ENCODE data around the gene FAM83F.
"Not testable (repeated sequence)": the region's sequence is repeated elsewhere in the genome, so short reads cannot be mapped to it uniquely, and the experiment has no call there.

Gene FAM83F

DNA sequence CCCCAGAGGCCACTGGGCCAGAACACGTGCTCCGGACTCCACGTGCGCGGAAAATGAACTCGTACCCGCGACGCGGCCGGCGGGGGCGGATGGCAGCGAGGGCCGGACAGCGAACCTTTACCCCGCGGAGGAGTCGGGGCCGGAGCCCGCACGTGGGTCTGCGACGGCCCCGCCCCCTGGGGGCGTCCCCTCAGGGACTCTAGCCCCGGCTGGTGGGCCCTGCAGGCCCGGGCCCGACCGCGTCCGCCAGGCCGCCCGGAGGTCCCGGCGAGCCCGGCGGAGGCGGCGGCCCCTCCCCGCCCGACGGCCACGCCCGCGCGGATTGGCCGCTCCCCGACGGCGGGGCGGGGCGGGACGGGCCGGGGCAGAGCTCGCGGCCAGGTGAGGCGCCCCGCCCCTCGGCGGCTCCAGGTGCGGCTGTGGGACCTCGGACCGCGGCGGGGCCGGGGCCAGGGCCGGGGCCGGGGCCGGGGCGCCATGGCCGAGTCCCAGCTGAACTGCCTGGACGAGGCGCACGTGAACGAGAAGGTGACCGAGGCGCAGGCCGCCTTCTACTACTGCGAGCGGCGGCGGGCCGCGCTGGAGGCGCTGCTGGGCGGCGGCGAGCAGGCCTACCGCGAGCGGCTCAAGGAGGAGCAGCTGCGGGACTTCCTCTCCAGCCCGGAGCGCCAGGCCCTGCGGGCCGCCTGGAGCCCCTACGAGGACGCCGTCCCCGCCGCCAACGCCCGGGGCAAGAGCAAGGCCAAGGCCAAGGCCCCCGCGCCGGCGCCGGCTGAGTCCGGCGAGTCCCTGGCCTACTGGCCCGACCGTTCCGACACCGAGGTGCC is at the start of gene FAM83F:
Gene FAM83F (plus strand): TSS at position 389 of the 827 bp plus-strand sequence. CDS start 89 bp downstream, at position 478.
- DNase-seq (ENCODE audit: low read depth), result peak; percentile 27

DNA sequence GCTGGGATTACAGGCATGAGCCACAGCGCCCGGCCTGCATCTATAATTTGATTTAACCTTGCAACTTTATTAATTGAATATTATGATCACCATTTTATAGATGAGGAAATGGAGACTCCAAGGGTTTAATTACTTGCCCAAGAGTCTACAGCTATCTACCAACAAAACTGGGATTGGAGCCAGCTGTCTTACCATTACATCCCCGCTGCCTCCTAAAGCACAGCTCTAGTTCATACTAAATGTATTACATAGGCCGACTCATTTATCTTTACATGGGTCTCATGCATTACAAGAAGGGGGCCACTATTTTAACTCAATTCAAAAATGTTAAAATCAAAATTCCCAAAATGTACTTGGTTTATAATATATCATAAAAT is 48.6 kb upstream of the FAM83F start:
- DNase-seq (ENCODE audit: low read depth), result no peak

DNA sequence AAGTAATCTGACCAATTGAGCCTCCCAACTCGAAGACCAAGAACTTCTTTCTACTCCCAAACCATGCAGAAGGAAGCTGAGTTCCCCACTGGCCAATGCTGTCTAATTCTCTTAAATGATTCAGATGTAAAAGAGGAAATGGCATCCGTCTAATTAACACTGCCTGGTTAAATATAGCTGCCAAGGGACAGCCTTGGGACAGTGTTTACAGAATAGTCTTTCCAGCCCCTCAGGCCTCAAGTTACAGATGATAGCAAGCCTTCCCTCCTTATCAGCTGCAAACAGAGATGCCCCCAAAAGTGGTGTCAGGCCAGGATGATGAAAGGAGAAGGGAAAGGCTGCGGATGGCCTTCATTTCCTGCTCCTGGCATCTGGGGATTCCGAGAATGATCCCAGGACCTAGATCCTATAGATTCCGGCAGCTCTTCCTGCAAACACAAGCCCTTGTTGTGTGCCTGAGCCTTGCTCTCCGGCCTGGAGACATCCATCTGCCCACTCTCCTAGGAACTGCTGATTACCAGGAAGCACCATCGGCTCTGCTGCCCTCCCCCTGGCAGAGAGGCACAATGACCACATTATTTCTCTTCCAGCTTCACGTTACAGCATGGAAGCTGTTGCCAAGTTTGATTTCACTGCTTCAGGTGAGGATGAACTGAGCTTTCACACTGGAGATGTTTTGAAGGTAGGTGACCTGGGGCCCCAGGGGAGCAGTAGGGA is 48.1 kb upstream of the FAM83F start:
- DNase-seq (ENCODE audit: low read depth), result no peak

GRCh38 chr22:39947220-39948216 is 47.2 kb upstream of the FAM83F start:
- no peak for DNase-seq (ENCODE audit: low read depth)

DNA sequence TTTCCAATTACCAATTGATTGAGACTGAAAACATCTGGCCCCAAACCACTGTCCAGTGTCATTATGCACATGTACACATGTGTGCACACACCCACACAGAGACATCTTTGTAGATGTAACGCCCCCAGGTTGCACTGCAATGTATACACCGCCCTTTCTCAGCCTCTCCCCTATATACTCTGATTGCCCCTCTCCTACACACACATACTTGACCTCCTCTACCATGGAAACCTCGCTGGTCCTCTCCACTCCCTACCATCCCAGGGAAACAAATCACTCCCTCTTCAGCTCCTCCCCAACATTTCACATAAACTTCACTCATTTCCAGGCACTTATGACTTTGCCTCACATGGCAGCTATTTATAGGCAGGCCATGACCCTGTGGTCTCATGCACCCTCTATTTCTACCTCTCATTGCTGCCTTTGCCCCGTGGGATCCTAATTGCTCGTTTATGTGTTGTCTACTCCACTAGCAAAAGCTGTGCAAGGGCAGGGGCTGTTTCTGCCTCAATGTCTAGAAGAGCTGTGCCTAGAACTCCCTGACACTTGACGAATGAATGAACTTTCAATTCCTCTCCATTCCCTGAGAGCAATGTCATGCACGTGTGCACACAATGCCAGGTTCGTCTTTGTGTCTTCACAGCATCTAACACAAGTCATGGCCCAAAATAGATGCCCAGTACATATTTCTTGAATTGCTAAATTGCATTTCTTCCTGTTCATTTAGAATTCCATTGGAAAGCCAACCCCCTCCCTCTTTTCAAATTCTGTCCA is 44.6 kb upstream of the FAM83F start:
- DNase-seq (ENCODE audit: low read depth), result no peak

- DNase-seq (ENCODE audit: low read depth), result not testable (repeated sequence)
Measured at GRCh38 chr22:39951603-39952293, 43.0 kb upstream of the FAM83F start.

DNA sequence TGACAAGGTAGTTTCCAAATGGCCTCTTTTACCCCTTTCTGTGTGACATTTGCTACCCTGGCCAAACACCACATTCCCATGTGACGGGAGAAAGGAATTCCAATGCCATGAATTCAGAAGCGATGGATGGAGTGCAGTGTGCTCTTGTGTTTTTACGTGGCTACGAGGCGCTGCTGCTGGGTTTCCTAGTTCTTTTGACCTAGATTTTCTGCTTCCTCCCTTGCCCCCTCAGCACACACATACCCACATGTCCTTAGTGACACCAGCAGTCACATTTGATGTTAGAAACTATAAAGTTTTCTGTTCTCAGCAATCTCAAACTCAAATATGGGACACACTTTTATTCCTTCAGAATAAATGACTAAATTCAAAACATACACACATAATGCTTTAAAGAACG is 42.4 kb upstream of the FAM83F start:
- no peak for DNase-seq (ENCODE audit: low read depth)

- no peak for DNase-seq (ENCODE audit: low read depth)
Measured at GRCh38 chr22:39953101-39953500, 41.7 kb upstream of the FAM83F start.

- no peak for DNase-seq (ENCODE audit: low read depth)
Measured at GRCh38 chr22:39954584-39955055, 40.1 kb upstream of the FAM83F start.

GRCh38 chr22:39955675-39956074 is 39.1 kb upstream of the FAM83F start:
- no peak for DNase-seq (ENCODE audit: low read depth)

- no peak for DNase-seq (ENCODE audit: low read depth)
Measured at GRCh38 chr22:39956932-39957664, 37.7 kb upstream of the FAM83F start.

DNA sequence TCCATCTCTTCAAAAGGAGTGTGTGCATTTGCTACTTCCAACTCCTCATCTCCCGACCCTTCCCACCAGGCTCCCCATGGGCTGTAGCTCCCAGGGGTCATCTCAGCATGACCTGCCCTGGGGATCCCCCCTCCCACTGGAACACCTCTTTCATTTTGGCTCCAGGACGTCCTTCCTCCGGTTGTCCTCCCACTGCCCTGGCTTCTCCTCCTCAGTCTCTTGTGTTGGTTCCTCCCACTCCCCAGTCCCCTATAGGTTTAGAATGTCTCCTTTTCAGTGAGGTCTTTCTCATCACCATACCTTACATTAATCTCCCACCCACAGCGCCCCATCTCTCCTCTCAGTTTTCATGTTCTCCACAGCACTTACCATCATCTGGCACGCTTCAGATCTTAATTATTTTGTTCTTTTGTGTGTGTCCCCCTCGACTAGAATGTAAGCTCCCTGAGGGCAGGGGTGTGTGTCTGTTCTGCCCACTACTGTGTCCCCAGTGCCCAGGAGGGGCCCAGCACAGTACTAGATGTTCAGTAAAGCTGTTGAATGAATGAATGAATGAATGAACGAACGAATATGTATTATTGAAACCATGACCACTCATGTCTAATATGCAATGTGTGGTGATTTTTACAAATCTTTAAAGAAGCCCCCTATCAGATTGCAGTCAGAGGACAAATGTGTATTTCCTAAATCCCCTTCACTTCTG is 36.6 kb upstream of the FAM83F start:
- no peak for DNase-seq (ENCODE audit: low read depth)

- DNase-seq (ENCODE audit: low read depth), result no peak
Measured at GRCh38 chr22:39958949-39959639, 35.7 kb upstream of the FAM83F start.

- DNase-seq (ENCODE audit: low read depth), result no peak
Measured at GRCh38 chr22:39959640-39960447, 34.9 kb upstream of the FAM83F start, which contains the start of gene TMA7B. Gene TMA7B (plus strand): TSS chr22:39960397. CDS start chr22:39964375, 3,978 bp downstream.

DNA sequence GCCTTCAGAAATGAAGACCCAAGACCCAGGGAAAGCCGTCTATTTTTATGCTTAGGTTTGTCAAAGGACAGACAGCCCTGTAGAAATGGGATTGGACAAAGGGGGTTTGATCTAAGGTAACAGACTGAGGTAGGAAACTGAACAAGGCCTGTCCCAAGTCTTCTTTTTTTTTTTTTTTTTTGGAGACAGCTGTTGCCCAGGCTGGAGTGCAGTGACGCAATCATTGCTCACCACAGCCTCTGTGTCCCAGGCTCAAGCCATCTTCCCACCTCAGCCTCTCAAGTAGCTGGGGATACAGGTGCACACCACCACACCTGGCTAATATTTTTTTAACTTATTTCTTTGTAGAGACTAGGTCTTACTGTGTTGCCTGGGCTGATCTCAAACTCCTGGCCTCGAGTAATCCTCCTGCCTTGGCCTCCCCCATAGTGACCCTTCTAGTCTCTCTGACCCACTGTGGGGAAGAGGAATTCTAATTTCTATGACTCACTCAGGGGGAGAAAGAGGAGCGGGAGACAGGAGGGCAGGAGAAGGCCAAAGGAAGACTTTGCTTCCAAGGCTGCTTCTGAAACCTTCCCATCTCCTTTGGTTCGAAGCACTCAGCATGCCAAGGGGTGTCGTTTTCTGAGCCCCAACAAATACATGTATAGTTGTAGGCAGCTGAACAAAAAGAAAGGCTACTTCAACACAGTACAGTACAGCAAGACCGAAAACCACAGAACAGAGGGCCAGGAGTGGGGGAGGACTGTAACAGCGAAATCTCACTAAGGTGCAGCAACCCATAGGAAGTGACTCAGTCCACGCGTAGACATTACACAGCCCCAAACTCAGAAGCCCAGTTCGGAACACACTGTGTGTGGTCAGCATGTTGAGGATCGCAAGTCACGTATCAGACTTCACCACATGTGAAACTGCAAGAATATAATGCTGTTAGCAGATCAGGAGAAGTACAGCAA is 33.7 kb upstream of the FAM83F start:
- DNase-seq (ENCODE audit: low read depth), result peak; percentile 62

- DNase-seq (ENCODE audit: low read depth), result no peak
Measured at GRCh38 chr22:39962071-39962470, 32.7 kb upstream of the FAM83F start.
